Smooth muscle cell of the brain vasculature (primary cell): ENCODE results near the gene JTB.
"Not testable (repeated sequence)": the region's sequence is repeated elsewhere in the genome, so short reads cannot be mapped to it uniquely, and the experiment has no call there.

Source experiments
- DNase-seq: peaks from one replicate; pipeline ENCODE4 v3.0.0-alpha.2; 2012; ENCODE audit warnings: low read depth, low spot score

JTB gene

DNA sequence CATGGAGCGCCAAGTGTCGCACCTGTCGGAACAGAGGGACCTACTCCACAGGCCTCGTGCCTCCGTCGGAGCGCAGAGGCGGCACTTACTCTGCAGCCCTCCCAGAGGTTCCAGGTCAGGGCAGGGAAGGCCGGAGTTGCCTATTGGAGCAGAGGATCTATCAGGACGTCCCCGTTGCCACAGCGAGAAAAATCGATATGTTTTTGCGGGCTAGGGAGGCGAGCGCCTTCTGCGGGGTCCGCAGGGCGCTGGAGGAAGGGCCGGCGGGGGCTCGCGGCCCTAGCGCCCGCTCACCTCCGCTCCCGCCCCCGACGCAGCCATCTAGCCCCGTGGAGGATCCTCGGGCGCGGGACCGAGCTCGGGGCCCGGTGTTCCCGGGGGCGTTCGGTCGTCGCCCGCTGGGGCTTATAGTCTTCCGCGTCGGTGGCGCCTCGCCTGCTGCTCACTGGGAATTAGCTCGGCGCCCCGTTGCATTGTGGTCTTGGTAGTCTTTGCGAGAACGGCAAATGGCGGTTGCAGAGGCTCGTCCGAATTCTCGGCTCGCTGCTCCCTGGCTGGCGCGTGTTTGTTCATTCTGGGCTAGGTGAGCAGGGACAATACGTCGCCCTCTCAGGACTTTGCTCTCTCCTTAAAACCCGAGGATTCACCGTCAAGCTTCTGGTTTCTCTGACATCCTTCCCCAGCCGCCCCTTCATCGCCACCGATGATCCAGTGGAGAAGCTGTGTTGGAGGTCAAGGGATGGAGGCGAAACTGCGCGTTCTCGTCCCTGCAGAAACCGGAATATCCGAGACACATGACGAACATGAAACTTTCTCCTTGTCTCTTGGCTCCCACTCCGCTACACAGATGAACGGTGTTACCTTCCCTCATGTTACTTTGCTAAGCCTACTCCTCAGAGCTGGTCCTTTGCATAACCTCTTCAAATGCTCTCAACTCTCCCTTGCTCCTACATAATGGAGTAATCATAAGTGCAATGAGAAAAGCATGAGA, at the start of gene JTB:
TSS of gene JTB (minus strand) at position 425 of the 991 bp plus-strand sequence. CDS start at position 3, 422 bp downstream.
- no peak for DNase-seq

DNA sequence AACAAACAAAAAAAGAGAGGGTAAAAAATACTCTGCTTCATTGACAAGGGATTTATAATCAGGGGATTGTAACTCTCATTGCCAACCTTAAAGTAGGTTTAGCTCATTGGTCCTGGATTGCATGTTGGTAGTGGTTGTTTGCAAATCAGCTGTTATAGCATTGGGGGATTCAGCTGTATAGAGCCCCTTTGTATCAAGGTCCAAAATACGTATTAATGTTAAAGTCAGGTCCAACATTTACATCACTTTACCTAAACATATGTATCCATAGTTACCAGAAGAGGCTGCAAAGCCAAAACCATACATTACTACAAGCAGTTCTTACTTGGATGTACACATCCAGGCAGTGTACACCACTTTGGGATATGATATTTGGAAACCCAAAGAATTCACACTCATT, 42.5 kb upstream of the JTB start:
- no peak for DNase-seq

DNA sequence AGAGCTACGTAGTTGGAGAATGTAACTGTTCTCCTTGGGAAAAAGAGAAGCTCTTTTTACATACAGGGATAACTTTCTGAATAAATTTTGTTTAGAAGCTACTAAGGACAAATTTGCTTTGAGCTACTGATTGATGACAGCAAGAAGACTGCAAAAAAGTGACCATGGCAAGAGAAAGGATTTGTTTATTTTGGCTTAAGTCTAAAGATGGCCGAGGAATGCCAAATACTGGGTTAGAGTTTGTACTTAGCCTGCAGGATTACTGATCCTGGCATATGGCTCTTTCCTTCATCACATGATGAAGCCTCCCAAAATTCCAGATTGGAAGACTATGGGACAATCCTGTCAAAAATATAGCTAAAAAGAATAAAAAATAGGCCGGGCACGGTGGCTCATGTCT, 41.8 kb upstream of the JTB start:
- no peak for DNase-seq

DNA sequence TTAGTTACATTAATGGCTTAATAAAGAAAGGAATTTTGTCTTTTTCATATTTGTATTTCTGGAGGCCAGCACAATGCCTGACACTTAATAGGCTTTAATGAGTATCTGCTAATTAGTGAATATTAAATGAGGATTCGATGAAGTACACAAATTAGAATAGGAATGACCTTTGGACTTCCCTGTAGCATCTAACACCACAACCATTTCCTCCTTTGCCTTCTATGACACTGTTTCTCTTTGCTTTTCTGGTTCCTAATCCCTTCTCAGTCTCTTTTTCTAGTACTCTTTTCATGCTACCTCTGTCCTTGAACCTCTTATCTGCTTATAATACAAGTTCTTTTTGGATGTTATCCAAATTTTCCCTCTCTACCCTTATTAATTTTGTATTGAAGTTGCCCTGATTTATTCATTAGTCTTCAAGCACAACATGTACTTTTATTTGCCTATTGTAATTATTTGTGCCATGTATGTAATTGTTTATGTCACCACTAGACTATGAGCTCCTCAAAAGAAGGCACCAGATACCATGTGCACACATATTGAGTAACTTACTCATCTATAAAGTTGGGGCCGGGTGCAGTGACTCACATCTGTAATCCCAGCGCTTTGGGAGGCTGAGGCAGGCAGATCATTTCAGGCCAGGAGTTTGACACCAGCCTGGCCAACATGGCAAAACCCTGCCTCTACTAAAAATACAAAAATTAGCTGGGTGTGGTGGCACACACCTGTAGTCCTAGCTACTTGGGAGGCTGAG, 36.9 kb upstream of the JTB start:
- no peak for DNase-seq

DNA sequence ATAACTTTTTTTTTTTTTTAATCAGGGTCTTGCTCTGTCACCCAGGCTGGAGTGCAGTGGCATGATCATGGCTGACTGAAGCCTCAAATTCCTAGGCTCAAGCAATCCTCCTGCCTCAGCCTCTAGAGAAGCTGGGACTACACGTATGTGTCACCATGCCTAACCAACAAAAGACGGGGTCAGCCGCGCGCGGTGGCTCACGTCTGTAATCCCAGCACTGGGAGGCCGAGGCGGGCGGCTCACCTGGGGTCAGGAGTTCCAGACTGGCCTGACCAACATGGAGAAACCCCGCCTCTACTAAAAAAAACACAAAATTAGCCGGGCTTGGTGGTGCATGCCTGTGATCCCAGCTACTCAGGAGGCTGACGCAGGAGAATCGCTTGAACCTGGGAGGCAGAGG, 35.1 kb upstream of the JTB start:
- not testable (repeated sequence) for DNase-seq

DNA sequence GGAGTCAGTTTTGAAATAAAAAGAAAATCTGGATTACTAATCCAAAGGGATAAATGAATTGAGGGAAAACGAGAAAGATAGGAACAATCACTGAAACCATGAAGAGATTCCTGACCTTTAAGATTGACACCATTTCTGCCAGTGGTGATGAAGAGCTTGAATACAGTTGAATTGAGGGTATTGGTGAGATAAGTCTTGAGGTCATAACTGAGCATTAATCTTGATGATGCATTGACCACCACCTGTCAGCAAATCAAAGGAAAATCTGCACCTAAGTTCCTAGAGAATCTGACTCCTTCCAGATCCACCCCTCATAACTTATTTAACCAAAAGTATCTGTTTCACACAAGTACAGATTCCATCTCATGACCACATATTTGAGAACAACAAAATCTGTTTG, 34.7 kb upstream of the JTB start:
- DNase-seq: no peak

DNA sequence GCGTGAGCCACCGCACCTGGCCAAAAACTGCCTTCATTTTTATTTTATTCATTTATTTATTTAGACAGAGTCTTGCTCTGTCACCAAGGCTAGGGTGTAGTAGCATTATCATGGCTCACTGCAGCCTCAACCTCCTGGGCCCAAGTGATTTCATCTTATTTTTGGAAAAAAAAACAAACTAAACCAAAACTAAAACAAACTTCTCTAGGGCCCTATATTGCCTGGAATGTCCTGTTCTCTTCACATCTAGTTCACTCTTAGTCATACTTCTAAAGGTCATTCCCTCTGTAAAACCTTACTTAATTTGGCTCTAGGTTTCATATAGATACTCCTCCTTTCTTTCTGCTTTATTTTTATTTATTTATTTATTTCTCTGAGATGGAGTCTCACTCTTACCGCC, 28.7 kb upstream of the JTB start:
- DNase-seq: peak; percentile 18

DNA sequence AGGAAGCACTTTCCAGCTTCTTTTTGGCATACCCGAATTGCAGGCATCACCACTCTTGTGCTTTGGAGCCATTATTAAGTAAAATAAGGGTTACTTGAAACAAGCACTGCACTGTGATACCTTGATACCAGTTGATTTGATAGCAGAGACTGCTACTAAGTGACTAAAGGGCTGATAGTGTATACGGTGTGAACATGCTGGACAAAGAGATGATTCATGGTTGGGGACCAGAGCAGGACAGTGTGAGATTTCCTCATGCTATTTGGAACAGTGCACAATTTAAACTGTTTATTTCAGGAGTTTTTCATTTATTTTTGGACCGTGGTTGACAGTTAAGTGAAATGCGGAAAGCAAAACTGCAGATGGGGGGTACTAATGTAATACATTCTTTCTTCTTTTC, 22.9 kb upstream of the JTB start:
- DNase-seq: no peak

DNA sequence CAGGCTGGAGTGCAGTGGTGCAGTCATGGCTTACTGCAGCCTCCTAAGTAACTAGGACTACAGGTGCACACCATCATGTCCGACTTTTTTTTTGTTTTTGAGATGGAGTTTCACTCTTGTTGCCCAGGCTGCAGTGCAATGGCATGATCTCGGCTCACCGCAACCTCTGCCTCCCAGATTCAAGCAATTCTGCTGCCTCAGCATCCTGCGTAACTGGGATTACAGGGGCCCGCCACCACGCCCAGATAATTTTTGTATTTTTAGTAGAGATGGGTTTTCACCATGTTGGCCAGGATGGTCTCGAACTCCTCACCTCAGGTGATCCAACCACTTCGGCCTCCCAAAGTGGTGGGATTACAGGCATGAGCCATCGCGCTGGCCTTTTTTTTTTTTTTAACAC, 19.4 kb upstream of the JTB start:
- DNase-seq: not testable (repeated sequence)

DNA sequence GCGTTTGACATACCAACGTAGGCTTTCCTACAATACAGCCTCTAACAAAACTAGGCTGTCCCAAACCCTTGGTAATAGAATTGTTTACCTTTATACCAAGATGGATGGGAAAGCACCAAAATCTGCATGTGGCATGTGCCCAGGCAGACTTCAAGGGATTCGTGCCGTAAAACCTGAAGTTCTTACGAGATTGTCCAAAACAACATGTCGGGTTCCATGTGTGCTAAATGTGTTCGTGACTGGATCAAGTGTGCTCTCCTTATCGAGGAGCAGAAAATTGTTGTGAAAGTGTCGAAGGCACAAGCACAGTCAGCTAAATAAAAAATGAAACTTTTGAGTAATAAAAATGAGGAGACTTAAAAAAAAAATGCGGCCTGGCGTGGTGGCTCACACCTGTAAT, 18.2 kb upstream of the JTB start:
- DNase-seq: no peak

DNA sequence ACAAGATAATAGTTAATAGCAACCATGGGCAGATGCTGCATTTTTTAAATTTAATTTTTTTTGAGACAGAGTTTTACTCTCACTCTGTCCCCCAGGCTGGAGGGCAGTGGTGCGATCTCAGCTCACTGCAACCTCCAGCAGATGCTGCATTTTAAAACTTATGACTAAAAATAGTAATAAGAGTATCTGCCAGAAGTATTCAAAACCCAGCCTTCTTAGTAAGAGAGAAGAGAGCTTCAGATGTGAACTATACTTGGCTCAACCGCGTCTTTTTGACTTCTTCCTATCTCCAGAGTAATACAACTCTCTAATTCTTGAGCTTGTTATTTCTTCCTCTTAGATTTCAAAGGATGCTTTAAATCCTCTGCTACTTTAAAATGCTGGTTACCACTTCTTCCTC, 17.7 kb upstream of the JTB start:
- DNase-seq: no peak

DNA sequence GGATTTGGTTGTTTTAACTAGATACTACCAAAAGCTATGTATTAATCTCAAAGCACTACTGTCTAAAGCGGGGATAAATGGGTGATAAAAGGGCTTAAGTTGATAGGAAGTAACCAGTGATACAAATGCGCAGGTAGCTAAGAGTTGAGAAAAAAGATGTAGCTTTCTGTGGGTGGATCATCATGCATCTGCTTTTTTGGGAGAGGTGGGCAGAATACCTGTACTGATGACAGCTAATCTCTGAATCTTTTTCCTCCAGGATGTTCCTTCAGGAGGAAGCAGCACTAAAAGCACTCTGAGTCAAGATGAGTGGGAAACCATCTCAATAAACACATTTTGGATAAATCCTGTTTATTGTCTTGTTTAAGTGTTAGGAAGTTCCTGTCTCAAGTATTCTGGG, 14.3 kb upstream of the JTB start:
- DNase-seq: no peak

DNA sequence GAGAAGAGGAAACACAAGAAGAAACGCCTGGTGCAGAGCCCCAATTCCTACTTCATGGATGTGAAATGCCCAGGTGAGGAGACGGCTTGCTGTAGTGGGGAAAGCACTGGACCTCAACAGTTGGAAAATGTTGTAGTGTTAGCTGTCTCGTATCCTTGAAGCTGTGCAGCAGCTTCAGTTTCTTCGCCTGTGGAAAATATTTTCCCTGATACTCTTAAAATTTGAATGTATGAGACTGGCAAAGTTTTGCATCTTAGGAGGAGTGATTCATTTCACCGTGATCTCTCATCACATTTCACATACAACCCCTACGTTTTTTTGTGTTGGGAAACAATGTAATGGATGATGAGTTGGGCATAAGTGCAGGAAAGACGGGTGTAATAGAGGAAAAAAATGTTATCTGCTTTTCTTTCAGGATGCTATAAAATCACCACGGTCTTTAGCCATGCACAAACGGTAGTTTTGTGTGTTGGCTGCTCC, 13.7 kb upstream of the JTB start:
- no peak for DNase-seq

DNA sequence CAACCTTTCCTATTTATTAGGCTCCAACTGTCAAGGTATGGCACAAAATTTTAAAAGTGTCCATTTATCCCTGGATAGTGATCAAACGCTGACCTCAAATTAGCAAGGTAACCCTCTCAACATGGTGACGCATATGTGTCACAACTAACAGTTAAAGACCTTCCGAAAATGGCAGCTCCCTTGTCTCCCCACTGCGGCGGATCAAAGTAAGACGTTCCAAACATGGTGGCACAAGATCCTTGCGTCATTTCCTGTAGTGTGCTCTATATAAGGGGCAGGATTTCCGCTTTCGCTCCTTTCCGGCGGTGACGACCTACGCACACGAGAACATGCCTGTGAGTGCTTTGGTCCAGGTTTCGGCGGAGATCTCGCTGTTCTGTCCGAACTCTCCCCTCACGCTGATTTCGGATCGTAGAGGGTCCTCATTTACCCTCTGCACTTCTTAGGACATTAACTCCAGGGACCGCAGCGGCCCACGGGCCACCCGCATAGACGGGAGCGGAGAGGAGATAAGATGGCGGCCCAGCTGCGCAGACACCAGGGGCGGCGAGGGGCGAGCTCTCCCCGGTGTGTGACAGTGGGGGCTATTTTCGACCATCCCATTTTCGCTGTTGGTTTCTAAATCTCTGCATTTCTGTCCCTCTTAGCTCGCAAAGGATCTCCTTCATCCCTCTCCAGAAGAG, 13.1 kb upstream of the JTB start, which contains the start of gene RPS27:
TSS of gene RPS27 (plus strand) at position 295 of the 683 bp plus-strand sequence. CDS start at position 330, 35 bp downstream.
- DNase-seq: peak; percentile 90

DNA sequence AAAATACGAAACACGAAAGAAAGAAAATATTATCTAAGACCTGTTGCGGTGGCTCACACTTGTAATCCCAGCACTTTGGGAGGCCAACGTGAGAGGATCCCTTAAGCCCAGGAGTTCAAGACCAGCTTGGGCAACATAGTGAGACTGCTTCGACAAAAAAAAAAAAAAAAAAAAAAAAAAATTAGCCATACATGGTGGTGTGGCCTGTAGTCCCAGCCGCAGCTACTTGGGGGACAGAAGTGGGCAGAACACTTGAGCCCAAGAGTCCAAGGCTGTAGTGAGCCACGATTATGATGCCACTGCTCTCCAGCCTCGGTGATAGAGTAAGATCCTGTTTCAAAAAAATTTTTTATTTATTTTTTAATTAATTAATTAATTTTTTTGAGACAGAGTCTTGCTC, 10.1 kb upstream of the JTB start:
- no peak for DNase-seq

DNA sequence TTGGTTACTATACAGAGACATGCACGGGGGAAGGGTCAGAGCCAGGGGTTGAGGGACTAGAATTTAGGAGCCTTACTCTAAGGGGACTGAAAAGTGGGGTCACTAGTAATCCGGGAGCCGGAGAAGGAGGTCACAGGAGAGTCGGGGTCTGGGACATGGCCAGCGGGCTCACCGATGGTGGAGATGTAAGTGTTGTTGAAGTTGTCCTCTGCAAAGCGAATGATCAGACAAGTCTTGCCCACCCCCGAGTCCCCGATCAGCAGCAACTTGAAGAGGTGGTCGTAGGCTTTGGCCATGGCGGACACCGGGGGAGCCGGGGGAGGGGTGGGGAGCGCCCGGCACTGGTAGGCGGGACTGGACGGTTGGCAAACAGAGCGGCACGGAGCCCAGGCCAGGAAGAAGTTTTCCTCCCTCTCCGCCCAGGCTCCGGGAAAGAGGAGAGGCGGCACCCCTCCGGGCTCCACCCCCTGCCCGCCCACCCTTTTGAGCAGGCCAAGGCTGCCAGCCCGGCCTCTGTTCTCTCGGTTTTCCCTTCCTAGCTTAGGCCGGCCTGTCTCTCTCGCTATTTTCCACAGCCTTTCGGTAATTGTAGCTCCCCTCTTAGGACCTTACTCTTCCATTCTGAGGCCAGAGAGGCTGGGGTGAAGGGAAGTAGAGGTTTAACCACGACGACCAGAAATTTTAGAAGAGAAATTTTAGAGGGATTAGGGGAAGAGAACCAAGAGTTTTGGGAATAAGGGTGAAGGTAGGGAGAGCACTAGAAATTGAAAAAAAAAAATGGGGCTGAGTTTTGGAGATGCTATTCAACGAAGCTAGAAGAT, 8.7 kb upstream of the JTB start, which contains the start of gene RAB13:
TSS of gene RAB13 (minus strand) at position 399 of the 821 bp plus-strand sequence. CDS start at position 296, 103 bp downstream.
- DNase-seq: no peak

DNA sequence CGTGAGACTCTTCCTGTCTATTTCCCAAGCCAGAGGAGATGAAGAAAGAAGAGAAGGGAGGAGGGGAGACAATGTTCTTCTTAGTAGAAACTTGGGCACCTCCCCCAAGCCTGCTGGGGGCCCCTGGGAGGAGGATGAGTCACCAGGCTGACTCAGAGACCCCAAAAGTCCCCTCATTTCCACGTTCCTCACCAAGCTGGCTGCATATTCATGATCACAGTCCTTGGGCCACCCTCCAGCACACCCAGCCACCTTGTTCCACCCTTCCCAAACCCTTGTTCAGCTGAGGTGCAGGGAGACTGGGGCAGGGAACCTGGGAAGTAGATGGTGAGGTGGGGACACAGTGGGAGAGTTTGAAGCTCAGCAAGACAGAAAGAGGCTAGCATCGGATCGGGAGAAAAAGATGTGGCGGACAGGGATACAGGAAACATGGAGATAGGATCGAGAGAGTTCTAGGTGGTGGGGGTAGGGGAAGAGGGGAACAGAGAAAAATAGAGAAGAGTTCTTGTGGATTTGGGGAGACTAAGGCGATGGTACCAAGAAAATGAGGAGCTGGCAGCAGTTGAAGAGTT, 8.0 kb upstream of the JTB start:
- no peak for DNase-seq

DNA sequence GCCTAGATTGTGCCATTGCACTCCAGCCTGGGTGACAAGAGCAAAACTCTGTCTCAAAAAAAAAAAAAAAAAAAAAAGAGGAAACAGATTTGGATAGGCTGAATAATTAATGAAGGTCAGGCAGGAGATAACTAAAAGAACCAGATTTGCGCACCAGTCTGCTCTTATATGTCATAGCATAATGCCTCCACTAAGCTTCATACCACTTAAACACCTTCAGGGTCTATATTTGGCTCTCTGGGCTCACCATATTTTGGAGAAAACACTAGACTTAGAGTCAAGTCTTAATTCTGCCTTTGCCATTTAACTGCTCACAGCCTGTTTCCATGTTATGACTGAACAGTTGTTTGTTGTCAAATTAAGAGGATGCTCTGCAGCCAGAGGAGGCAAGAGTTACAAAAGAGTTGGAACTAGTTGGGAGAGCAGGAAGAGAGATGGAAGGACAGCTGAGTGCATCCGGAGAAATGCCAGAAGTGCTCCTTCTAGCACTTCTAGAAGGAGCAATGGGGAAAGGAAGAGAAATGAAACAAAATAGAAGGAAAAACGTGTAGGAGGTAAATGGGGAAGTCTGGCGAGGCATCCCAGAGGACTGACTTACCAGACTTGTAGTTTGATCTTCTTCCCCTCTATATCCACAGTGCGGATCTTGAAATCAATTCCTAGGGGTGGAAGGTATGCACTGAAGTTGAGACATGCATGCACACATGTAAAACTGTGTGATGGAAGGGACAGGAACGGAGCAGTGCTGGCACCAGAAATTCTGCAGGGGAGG, 6.8 kb upstream of the JTB start:
- no peak for DNase-seq

DNA sequence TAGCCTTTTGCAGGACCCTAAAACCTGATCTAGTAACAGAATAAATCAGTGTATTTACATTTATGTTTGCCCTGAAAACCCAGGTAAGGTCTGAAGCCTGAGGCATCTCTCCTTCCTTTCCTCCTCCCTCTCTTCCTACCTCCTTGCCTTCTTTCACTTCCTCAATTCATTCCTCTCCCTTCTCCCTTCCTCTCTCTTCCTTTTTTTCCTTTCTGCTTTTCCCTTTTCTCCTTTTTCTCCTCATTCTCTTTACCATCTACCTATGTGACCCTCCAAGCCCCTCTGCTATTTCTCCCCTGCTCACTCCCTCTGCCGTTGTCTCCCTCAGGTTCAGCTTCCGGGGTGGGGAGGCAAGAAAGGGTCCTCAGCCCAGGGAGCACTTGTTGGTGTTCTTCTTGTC, 4.3 kb upstream of the JTB start:
- DNase-seq: not testable (repeated sequence)

DNA sequence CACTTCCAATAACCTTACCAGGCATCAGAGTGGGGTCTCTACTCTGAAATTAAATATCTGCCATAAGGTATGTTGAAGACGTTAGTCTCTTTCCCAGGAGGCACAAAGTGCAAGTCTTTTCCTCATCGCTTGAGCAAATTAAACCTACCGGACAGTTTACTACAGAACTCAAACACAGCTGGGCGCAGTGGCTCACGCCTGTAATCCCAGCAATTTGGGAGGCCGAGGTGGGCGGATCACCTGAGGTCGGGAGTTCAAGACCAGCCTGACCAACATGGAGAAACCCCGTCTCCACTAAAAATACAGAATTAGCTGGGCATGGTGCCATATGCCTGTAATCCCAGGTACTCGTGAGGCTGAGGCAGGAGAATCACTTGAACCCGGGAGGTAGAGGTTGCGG, 1.6 kb upstream of the JTB start:
- not testable (repeated sequence) for DNase-seq
